Cardiac septum (tissue), 1 donor: ENCODE results near the gene DUS2. TPM values are rescaled to one million over a fixed set of nuclear protein-coding genes. Genes with fewer than 3 reads are reported as not detected.
"Not testable (repeated sequence)": the region's sequence is repeated elsewhere in the genome, so short reads cannot be mapped to it uniquely, and the experiment has no call there.

Experiments
- DNase-seq: peaks from one replicate; pipeline ENCODE4 v3.0.0-alpha.2; 2020; ENCODE audit warnings: low spot score
- intact Hi-C: fragments of 100-400 bp; cut with DNase I; formaldehyde crosslinking; loops from one replicate; pipeline ENCODE4 v1.14.0; 2022
- long read RNA-seq: library from polyadenylated mRNA; unstranded; transcript quantifications from one replicate; pipeline ENCODE4 v2.0.0, GENCODE V29; 2021
- total RNA-seq: library from RNA; stranded (reverse); fragmentation: NEBNext Ultra II Directional; extraction: Animal tissue kit (Norgen Biotek cat#: 25700); gene quantifications from one replicate; pipeline ENCODE4 v1.2.1, GENCODE V29; 2021
- donor health status: DM: no; HTN: no; CAD: no.

The DUS2 gene
- total RNA-seq: 6.4 TPM
- long read RNA-seq, partial matches to known transcripts: 0 of 11 reads
- long read RNA-seq, other reads (novel, unspliced or antisense): 5 of 11 reads

DNA sequence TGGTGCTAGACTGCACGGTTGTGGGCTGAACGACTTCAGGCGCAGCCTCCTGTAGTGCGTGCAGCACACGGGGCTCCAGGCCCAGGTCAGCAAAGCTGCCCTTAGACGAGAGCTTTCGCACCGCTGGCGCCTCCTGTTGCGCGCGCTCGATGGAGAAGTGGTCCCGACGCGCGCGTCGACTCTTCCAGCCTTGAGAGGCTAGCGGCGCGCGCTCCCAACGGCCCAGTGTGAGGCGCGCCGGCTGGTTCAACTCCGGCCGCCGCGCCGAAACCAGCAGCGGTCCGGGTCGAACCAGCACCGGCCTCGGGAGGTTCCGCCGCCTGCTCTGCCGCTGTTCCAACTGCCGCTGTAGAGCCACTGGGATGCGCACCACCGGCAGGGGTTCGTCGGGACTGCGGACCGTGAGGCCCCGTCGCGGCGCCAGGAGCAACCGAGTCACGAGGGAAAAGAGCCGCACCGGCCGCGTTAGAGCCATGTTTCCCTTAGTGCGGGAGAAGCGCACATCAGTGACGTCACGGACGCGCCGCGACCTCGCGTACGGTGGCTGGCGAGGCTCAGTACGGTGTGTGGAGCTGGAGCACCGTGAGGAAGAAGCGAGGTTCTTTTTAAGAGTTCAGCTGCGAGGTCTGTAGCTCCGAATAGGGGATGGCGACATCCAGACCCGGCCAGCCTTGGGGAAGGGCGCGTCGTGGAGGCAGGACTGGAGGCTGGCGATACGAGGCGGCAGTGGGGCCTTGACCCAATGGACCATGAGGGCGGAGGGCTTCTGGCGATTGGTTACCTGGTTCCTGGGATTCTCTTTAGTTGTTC is at the start of gene DUS2, which contains the start of gene DDX28:
Gene DUS2, plus strand, starts transcription at position 557 of the 810 bp plus-strand sequence. CDS start 14,740 bp downstream, outside the sequence.
Gene DDX28, minus strand, starts transcription at position 505 of the 810 bp plus-strand sequence. Its CDS starts 30 bp downstream, at position 475.
- DNase-seq: peak; percentile 96
- intact Hi-C loops: loop anchor here (5.0 kb wide), 1 partner anchor 131 kb away; the partner anchor contains the start of gene PSKH1

DNA sequence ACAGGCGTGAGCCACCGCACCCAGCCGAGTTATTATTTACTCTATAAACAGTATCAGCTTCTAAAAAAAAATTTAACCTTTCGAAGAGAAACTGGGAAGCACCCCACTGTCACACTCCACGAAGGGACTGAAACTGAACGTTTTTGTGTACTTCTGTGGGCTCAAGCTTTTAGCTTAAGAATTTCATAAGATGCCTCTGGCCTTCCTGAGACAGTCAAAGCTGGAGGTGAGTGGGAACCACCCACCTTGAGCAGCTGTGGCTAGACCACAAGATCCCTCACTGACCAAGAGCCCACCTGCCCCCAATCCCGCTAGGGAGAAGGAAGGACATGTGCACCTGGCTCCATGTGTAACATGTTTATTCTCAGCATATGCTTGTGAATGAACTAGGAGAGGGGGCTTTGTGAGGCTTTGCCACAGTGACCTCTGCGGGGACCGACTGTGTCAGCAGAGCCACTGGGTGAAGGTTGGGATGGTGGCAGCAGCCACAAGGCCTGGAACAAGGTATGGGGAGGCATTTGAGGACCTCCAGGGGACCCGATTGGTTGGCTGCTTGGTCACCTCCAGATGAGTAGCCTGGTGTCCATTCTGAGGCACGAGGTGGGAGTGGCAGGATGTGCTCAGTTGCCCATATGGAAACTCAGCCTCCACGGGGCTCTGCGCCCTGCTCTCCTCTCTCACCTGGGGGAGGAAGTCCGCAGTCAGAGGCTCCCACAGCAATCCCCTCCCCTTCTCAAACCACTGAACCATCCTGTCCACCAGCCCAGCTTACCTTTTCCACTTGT is 47.6 kb upstream of the DUS2 start:
- DNase-seq: no peak
- intact Hi-C loops: no loop called here

DNA sequence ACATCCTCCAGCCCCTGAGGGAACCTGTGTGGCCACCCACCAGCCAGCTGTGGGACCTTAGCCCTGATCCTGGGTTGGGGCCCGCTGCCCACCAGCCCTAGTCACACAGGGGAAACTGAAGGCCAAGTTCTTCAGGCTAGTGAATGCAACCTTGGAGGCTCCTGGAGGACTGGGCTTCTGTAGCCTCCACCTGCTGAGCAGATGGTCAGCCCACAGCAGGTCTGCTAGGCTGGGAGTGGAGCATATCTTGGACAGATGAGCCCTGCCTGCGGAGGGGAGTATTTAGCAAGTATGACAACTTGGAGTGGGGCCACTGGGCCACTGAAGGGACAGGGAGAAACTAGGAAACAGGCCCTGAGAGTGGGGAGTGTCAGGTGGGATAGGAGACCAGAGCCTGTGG is 46.9 kb upstream of the DUS2 start:
- DNase-seq: no peak
- intact Hi-C loops: no loop called here

DNA sequence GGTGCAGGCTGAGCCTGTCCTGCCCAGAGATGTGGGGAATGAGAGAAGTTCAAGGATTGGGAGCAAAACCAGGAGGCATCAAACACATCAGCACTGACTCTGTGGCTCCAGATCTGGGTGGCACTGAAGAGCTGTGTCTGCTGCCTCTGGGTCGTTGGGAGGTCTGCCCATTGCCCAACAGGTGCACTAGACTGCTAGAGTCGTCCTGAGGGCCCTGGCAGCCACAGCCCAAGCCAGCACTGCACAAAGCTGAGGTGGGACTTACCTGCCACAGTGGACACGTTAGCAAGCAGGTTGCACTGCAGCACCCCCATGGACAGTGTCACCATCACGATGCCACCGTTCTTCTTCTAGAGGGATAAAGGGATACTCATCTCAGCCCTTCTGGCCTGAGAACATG is 46.1 kb upstream of the DUS2 start:
- intact Hi-C loops: no loop called here
- DNase-seq: no peak

DNA sequence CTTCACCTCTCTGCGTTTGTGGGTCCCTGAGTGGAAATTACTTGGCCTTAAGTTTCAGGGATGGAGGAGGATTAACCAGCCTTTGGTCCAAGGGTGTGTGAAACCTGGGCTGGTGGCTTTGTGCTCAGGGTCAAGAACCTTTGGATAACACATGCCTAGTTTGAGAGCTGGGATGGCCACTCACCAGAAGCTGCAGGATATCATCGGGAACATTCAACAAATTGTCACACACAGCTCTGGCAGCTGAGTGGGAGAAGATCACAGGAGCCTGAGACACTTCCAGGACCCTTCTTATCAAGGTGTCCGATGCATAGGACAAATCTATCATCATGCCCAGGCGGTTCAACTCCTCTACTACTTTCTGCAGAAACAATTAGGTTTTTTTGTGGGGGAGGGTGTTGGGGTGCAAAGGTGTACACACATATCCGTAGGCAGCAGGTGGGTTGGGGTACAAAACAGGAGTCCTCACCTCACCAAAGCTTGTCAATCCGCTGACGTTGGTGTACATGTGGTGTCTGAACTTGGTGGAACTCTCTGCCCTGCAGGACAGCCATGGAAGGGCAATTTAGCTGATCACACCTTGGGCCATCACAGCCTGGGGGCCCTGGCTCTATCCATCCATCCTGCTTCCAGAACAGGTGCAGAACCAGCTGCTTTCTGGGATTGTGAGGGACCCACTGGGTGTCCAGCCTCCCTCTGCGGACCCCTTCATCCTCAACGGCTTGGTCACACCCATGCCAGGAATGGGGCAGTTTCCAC is 45.4 kb upstream of the DUS2 start:
- intact Hi-C loops: no loop called here
- DNase-seq: no peak

DNA sequence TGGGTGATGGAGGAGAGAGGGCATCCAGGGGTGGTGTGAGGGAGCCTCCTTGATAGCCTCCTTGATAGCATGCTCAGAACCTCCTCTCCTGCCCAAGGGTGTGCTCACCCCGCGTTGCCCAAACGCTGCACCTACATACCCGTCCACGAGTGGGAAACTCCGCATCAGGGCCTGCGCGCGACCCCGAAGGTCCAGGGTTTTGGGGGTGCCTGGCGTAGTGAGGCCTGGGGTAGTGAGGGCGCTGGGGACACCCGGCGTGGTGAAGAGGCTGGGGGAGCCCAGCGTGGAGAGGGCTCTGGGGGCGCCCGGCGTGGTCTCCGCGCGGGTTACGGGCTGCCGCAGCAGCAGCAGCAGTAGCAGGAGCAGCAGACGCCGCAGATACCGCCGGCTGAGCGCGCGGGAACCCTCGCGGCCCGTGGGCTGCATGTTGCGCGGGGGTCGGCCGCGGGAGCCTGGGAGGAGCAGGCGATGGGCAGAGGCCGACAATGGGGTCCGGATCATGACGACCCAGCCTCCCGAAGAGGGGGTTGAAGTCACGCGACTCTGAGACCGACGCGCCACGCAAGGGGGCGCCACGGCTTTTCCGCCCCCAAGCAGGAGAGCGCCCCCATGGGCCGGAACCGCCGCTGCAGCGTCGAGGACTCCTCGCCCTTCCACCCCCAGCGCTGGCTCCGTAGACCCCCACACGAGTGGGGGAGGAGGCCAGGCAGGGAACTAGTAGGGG is 43.0 kb upstream of the DUS2 start, which contains the start of gene DPEP3:
Gene DPEP3, minus strand, starts transcription at position 545 of the 724 bp plus-strand sequence. Its CDS starts 119 bp downstream, at position 426.
- intact Hi-C loops: no loop called here
- DNase-seq: no peak

DNA sequence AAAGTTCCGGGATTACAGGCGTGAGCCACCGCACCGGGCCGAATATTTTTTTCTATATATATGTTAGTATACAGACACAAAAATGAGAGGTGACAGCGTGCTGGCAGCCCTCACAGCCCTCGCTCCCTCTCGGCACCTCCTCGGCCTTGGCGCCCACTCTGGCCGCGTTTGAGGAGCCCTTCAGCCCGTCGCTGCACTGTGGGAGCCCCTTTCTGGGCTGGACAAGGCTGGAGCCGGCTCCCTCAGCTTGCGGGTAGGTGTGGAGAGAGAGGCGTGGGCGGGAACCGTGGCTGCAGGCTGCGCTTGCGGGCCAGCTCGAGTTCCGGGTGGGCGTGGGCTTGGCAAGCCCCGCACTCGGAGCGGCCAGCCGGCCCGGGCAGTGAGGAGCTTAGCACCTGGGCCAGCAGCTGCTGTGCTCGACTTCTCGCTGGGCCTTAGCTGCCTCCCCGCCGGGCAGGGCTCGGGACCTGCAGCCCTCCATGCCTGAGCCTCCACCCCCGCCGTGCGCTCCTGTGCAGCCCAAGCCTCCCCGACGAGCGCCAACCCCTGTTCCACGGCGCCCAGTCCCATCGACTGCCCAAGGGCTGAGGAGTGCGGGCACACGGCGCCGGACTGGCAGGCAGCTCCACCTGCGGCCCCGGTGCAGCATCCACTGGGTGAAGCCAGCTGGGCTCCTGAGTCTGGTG is 40.9 kb upstream of the DUS2 start:
- intact Hi-C loops: no loop called here
- no peak for DNase-seq

DNA sequence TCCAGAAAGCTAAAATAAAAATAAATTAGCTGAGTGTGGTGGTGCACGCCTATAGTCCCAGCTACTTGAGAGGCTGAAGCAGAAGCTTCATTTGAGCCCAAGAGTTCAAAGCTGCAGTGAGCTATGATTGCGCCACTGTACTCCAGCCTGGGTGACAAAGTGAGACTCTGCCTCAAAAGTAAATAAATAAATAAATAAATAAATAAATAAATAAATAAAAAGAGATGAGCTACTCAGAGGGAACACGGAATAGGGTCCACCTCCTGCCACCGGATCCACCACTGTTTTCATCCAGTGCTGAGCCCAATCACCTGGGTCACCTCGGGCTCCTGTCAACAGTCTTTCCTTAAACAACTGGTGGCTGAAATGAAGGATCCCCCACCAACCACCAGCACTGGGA is 36.1 kb upstream of the DUS2 start:
- intact Hi-C loops: no loop called here
- DNase-seq: no peak

DNA sequence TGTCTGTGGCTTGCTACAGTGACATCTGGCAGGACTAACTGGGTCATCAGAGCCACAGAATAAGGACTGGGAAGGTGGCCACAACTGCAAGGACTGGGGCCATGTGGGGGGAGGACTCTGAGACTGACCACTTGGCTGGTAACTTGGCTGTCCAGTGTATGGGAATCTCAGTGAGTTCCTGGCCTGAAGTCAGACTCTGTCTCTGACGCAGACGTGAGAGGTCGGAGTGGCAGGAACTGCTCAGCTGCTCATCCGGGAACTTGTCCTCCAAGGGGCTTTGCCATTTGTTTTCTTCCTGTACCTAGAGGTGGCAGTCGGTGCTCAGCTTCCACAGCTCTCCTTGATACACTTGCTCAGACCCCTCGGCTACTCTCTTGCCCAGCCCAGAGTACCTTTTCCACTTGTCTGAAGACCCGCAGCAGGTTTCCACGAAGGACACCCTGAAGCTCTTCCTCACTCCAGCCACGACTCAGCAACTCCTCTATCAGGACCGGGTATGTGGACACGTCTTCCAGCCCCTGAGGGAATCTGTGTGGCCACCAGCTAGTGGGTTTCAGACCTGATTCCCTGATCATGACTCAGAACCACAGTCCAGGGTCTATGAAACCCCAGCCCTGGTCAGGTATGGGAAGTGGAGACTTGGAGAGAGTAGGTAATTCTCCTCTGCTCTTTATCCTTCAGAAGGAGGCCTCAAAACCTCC is 35.5 kb upstream of the DUS2 start:
- intact Hi-C loops: no loop called here
- no peak for DNase-seq

DNA sequence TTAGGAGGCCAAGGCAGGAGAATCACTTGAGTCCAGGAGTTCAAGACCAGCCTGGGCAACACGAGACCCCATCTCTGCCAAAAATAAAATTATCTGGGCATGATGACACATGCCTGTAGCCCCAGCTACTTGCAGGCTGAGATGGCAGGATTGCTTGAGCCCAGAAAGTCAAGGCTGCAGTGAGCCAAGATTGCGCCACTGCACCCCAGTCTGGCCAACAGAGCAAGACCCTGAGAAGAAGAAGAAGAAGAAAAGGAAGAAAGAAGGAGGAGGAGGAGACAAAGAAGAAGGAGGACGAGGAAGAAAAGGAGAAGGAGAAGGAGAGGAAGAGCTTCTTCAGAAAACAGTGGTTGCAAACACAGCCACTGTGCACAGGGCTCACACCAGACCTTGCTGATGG is 34.4 kb upstream of the DUS2 start:
- no peak for DNase-seq
- intact Hi-C loops: no loop called here

DNA sequence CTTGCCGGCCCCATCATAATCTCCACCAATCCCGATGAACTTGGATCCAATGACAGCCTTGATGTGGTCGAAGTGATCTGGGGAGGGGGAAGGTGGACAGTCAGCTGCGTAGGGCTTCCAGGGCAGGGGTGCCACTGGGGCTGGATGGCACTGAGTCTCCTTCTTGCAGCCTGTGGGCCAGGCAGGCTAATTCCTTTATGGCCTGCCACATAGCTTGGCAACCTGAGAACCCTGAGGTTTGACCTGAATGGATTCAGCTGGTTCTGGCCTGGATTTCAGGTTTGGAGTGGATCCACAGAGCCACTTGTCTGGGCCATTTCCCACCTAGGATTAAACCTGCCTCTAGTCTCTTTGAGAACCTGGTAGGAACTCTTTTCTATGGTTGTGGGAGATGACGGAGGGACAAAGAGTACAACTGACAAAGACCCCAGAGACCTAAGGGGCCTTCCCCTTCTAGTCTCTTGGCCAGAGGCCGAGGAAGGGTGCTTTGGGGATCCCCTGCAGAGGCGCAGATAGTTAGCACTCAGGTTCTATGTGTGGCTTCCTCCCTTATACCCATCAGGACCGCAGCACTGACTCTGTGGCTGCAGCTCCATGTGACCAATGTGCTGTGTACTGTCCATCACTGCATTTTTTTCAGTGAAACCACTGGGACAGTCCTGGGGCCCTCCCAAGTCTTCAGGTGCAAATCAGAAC is 33.6 kb upstream of the DUS2 start:
- intact Hi-C loops: loop anchor here (5.0 kb wide), 2 partner anchors 53 to 243 kb away; no protein-coding TSS in a partner anchor
- DNase-seq: no peak

DNA sequence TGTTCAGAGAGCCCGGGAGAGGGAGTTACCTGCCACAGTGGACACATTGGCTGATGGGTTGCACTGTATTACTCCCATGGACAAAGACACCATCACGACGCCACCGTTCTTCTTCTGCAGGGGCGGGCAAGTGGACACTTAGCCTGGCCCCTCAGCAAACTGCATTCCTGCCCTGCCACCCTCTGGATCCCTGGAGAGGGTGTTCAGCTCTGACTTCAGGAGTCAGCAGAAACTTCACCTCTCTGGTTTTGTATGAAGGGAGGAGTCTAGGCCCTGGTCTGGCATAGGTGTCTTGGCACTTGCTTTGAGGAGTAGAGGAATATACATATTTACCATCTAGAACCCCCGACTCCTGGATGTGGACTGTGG is 33.1 kb upstream of the DUS2 start:
- DNase-seq: no peak
- intact Hi-C loops: loop anchor here (5.0 kb wide), 2 partner anchors 52 to 242 kb away; no protein-coding TSS in a partner anchor

DNA sequence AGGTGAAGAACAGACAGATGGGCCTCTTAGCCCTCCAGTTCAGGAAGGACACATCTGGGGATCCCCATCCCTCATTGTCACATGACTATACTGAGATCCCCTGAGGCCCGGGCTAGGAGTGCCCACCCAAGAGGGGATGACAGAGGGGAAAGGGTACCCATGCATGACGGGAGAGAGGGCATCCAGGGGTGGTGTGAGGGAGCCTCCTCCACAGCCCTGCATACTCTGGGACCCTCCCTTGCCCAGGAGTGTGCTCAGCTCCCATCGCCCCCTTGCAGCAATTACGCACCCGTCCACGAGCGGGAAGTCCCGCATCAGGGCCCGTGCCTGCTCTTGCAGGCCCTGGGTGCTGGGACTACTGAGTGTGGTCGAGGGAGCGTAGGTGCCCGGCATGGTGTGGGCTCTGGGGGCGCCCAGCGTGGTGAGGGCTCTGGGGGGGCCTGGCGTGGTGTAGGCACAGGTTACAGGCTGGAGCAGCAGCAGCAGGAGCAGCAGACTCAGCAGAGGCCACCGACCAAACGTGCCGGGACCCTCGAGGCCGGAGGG is 30.4 kb upstream of the DUS2 start:
- intact Hi-C loops: loop anchor here (5.0 kb wide), 2 partner anchors 50 to 240 kb away; no protein-coding TSS in a partner anchor
- DNase-seq: no peak

DNA sequence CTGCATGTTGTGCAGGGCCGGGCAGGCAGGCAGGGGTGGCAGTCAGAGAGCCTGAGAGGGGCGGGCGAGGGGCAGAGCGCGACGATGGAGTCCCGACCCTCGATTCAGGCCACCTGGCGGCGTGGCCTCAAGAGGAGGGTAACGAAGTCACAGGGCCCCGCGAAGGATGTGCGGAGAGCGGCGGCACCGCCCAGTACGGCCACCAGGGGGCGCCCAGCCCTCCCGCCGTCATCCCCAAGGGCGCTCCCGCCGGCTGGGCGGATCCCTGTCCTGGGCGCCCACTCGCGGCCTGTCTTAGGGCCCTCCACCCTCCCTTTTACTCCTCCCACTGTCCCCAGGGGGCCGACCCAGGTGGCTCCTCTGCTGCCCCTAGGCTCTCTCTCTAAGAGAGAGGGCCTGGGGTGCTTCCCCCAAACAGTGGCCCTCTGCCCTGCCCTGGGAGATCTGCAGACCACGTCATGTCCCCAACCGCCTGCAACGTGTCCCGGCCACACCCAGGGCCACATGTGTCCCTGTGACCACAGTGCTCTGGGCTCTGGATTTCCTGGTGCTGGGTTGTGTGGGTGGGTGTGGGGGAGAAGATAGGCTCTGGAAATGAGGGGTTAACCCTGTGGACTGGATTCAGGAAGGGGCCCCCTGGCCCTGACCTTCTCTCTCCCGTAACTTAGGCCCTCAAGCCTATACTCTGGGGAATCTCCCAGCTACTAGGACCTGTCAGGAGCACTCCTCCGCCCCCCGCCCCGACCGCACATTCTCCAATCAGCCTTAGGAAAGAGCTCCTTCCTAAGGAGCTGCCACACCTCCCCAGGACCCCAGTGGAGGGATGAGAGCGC is 29.7 kb upstream of the DUS2 start:
- intact Hi-C loops: loop anchor here (5.0 kb wide), 2 partner anchors 49 to 239 kb away; no protein-coding TSS in a partner anchor

DNA sequence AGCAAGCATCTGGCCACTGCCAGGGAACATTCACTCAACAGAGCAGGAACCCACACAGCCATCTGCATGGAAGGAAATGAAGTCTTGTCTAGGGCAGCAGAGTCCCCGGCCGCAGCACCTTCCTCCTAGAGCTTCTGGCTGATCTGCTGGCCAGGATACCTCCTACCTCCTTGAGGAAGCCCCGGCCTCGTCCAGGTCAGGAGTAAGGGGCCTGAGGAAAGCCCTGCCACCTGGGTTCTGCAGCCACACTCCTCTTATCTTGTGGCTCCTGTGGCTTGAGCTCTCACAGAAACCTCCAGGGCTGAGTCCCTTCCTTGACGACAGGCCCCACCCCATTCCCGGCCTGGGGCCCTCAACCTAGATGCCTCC is 29.1 kb upstream of the DUS2 start:
- DNase-seq: not testable (repeated sequence)
- intact Hi-C loops: loop anchor here (5.0 kb wide), 2 partner anchors 48 to 238 kb away; no protein-coding TSS in a partner anchor

More for the DNA sequence above, 29.7 kb upstream of the DUS2 start:
- peak; percentile 90 for DNase-seq

DNA sequence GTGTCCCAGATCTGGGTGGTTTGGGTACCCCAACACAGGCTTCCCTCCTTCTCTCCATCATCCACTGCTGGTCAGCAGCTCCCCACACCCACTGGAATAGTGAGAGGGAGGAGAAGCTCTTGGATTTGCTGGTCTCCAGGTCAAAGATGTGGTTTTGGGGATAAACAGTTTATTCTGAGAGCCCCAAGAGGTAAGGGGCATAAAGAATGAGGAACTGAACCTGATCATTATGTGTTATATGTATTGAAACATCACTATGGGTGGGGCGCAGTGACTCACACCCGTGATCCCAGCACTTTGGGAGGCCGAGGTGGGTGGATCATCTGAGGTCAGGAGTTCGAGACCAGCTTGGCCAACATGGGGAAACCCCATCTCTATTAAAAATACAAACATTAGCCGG is 27.7 kb upstream of the DUS2 start:
- intact Hi-C loops: no loop called here

More for the DNA sequence above, 27.7 kb upstream of the DUS2 start:
- DNase-seq: no peak
